HCT116 (cell line): ENCODE data around the gene RPS25. TPM values are rescaled to one million over a fixed set of nuclear protein-coding genes. Genes with fewer than 3 reads are reported as not detected.

ENCODE experiments used
- ATAC-seq: fragments of 200-7000 bp; cut with Tn5 transposase; 2 replicates; pipeline ENCODE4 v1.9.1; 2020; ENCODE audit warnings: mild to moderate bottlenecking, moderate library complexity
- BruUV-seq: library from RNA; stranded (reverse); fragments of 400-500 nt; replicated peaks from 2 replicates; lab custom pipeline; 2021; lab: Mats Ljungman, UMichigan
- CTCF ChIA-PET: fragments of 300-600 bp; sonication (Branson Sonifier 250); formaldehyde crosslinking; loops from one replicate; lab custom pipeline; 2021; ENCODE audit warnings: antibody characterized with exemption; lab: Charles Lee
- POLR2A ChIA-PET: fragments of 300-600, 350-600 bp; sonication (Branson Sonifier 250); formaldehyde crosslinking; loops from one replicate; lab custom pipeline; 2021; ENCODE audit warnings: antibody characterized with exemption; lab: Charles Lee
- RAD21 ChIA-PET, 2 experiments: fragments of 300-600 bp; sonication (Branson Sonifier 250); formaldehyde crosslinking; loops; one replicate each; lab custom pipeline; 2023; ENCODE audit warnings: low total read pairs in 2 of 2; ENCODE audit not compliant: uncharacterized antibody in 2 of 2, unreplicated experiment in 2 of 2, low non-redundant PET in 1 of 2; lab: Charles Lee
- DNase-seq: peaks from one replicate; pipeline ENCODE4 v3.0.0-alpha.2; 2010; ENCODE audit warnings: low read depth, low spot score
- H2AFZ ChIP-seq: fragments of 200-600 bp; shearing (Covaris generic), sonication (generic); 2 replicates; pipeline ENCODE4 v1.6.1; 2017; ENCODE audit warnings: low read depth, mixed run types, mixed read lengths, antibody characterized with exemption, low read length; ENCODE audit not compliant: poor library complexity, severe bottlenecking
- H3K27ac ChIP-seq: 2 replicates; pipeline ENCODE4 v1.5.1; 2012; ENCODE audit warnings: low read depth, low read length
- H3K27me3 ChIP-seq: fragments of 200-600 bp; sonication (generic); 2 replicates; pipeline ENCODE4 v1.6.1; 2016; ENCODE audit warnings: mixed run types, low read length, mixed read lengths; ENCODE audit not compliant: insufficient read depth
- H3K36me3 ChIP-seq, 2 experiments: fragments of 200-500 bp in 1 of 2; fragments of 200-600 bp in 1 of 2; sonication (Bioruptor generic) in 1 of 2; sonication (generic) in 1 of 2; 2 replicates each; pipeline versions ENCODE4 v1.5.1 to v1.6.1; 2014 to 2016; ENCODE audit warnings: low read length in 2 of 2, inconsistent platforms in 1 of 2, mixed read lengths in 1 of 2, mixed run types in 1 of 2; ENCODE audit not compliant: insufficient read depth in 2 of 2, control insufficient read depth in 1 of 2
- H3K4me1 ChIP-seq, 2 experiments: fragments of 200-600 bp in 1 of 2; sonication (generic) in 1 of 2; 2 replicates each; pipeline versions ENCODE4 v1.5.1 to v1.6.1; 2012 to 2017; ENCODE audit warnings: low read length in 2 of 2, inconsistent platforms in 1 of 2, mild to moderate bottlenecking in 1 of 2, mixed read lengths in 1 of 2, mixed run types in 1 of 2, moderate library complexity in 1 of 2; ENCODE audit not compliant: insufficient read depth in 2 of 2, control insufficient read depth in 1 of 2
- H3K4me2 ChIP-seq: fragments of 200-600 bp; sonication (generic); 2 replicates; pipeline ENCODE4 v1.6.1; 2017; ENCODE audit warnings: mixed run types, low read length, mixed read lengths
- H3K4me3 ChIP-seq, 2 experiments: fragments of 200-600 bp in 1 of 2; sonication (generic) in 1 of 2; replicated peaks in 1 of 2; 2 replicates each; pipeline ENCODE4 v1.5.1; 2011 to 2016; ENCODE audit warnings: low read length in 2 of 2, control low read depth in 1 of 2, low read depth in 1 of 2, mild to moderate bottlenecking in 1 of 2, mixed read lengths in 1 of 2, mixed run types in 1 of 2
- H3K79me2 ChIP-seq: fragments of 200-600 bp; sonication (generic); 2 replicates; pipeline ENCODE4 v1.6.1; 2017; ENCODE audit warnings: mild to moderate bottlenecking, mixed run types, low read length, moderate library complexity, mixed read lengths; ENCODE audit not compliant: insufficient read depth
- H3K9ac ChIP-seq: fragments of 200-600 bp; sonication (generic); 2 replicates; pipeline ENCODE4 v1.6.1; 2016; ENCODE audit warnings: low read length, mixed read lengths
- H3K9me2 ChIP-seq: fragments of 200-600 bp; sonication (generic), shearing (Covaris generic); 2 replicates; pipeline ENCODE4 v1.6.1; 2017; ENCODE audit warnings: mixed run types, mild to moderate bottlenecking, moderate library complexity; ENCODE audit not compliant: insufficient read depth
- H3K9me3 ChIP-seq, 2 experiments: fragments of 200-500 bp in 1 of 2; fragments of 200-600 bp in 1 of 2; sonication (Bioruptor generic) in 1 of 2; sonication (generic) in 1 of 2; 2 replicates each; pipeline ENCODE4 v1.6.1; 2014 to 2017; ENCODE audit warnings: low read length in 2 of 2, mixed read lengths in 2 of 2, inconsistent platforms in 1 of 2, low read depth in 1 of 2, mild to moderate bottlenecking in 1 of 2, mixed run types in 1 of 2, moderate library complexity in 1 of 2; ENCODE audit not compliant: control insufficient read depth in 1 of 2, insufficient read depth in 1 of 2
- H4K20me1 ChIP-seq: fragments of 200-600 bp; sonication (generic), shearing (Covaris generic); 2 replicates; pipeline ENCODE4 v1.6.1; 2017; ENCODE audit warnings: mixed run types, mild to moderate bottlenecking, moderate library complexity; ENCODE audit not compliant: insufficient read depth
- ATF3 ChIP-seq: IDR thresholded peaks from 2 replicates; pipeline ENCODE4 v1.6.1; 2012
- JUND ChIP-seq: IDR thresholded peaks from 2 replicates; pipeline ENCODE4 v1.6.1; 2012
- REST ChIP-seq: IDR thresholded peaks from 2 replicates; pipeline ENCODE4 v1.6.1; 2012; ENCODE audit warnings: low read depth
- TCF7L2 ChIP-seq: IDR thresholded peaks from 2 replicates; pipeline ENCODE4 v1.7.0; 2011; ENCODE audit warnings: borderline replicate concordance, inconsistent platforms; ENCODE audit not compliant: insufficient read depth, insufficient read length; ENCODE audit errors: extremely low read depth
- ZFX ChIP-seq: fragments of 450-650 bp; IDR thresholded peaks from 2 replicates; pipeline ENCODE4 v1.6.1; 2017
- intact Hi-C: fragments of 100-400 bp; cut with micrococcal nuclease; formaldehyde crosslinking; loops from 2 replicates; pipeline ENCODE4 v1.10.0; 2022
- total RNA-seq: library from RNA; stranded (reverse); gene quantifications from one replicate; pipeline ENCODE4 v1.2.1, GENCODE V29; 2021; ENCODE audit not compliant: unreplicated experiment

RPS25 gene
- total RNA-seq, 1 experiment from 2014 or later, result 1,404 TPM

- TF ChIP-seq REST (no peak), TCF7L2 (peak; percentile 6)
- TF ChIP-seq, all 23 proteins: peak for 9
Measured at GRCh38 chr11:119057000-119057769, 39.0 kb upstream of the RPS25 start, which contains the start of gene HYOU1 (continued).

GRCh38 chr11:119056421-119056999 lies 38.4 kb upstream of the RPS25 start:
- H3K4me2 ChIP-seq, result peak overlapping the region; percentile 78
- BruUV-seq, result no TSS peak
- RAD21 ChIA-PET, result interaction anchor here in 1 of 2 experiments (0.8 kb wide), 1 partner anchor 11 kb away, joined by 3 read pairs; the partner anchor contains the start of gene VPS11
- peaks cover 3 to 16% of the 10 kb centered on the region in 2 experiments; a peak in 3 of 4 replicates for H3K4me1 ChIP-seq
- CTCF ChIA-PET, result interaction anchor here (0.8 to 2.0 kb wide), 5 partner anchors 11 to 367 kb away, joined by 3 to 9 read pairs (median 3); partner anchors contain the start of gene VPS11
- intact Hi-C loops, result loop anchor here (1.0 kb wide), 1 partner anchor 325 kb away; the partner anchor contains the start of gene USP2
- H3K36me3 ChIP-seq, result peaks cover 24 to 26% of the 10 kb centered on the region in 2 experiments; a peak in 3 of 4 replicates
- H3K9me3 ChIP-seq, result no peaks in the 10 kb centered on the region
- peaks cover 19% of the 10 kb centered on the region for H3K79me2 ChIP-seq
- peak overlapping the region; percentile 68 for H3K27ac ChIP-seq
- POLR2A ChIA-PET, result interaction anchor here (1.0 to 1.7 kb wide), 5 partner anchors 11 to 282 kb away, joined by 3 to 6 read pairs (median 3); partner anchors contain the start of gene DPAGT1
- H4K20me1 ChIP-seq, result no peaks in the 10 kb centered on the region
- TF ChIP-seq ATF3, result no peak
- TF ChIP-seq ZFX, result peak; percentile 72; the same call in 1 of the 2 replicates
- TF ChIP-seq JUND, result no peak
- H3K27me3 ChIP-seq, result no peaks in the 10 kb centered on the region
- no peak overlapping the region for H2AFZ ChIP-seq
- peak overlapping the region; percentile 95 for H3K9ac ChIP-seq
- DNase-seq (no peak), ATAC-seq (peak; percentile 46)
- no peaks in the 10 kb centered on the region for H3K9me2 ChIP-seq
- peak overlapping the region; percentile 67 to 96 for H3K4me3 ChIP-seq
